Parathyroid adenoma (tissue), 2 donors: Measurements from ENCODE around the gene WFDC6.
"Not testable (repeated sequence)": the region's sequence is repeated elsewhere in the genome, so short reads cannot be mapped to it uniquely, and the experiment has no call there.

Experiments
- H2AFZ ChIP-seq: fragments of 300-600 bp; sonication (generic); one replicate; pipeline ENCODE4 v1.7.0; 2017; ENCODE audit warnings: antibody characterized with exemption, mild to moderate bottlenecking
- H3K27ac ChIP-seq: fragments of 300-600 bp; sonication (generic); one replicate; pipeline ENCODE4 v1.7.0; 2017
- H3K27me3 ChIP-seq: fragments of 300-600 bp; sonication (generic); one replicate; pipeline ENCODE4 v1.7.0; 2017; ENCODE audit warnings: low read length; ENCODE audit not compliant: control insufficient read depth, insufficient read depth
- H3K36me3 ChIP-seq: fragments of 300-600 bp; sonication (generic); one replicate; pipeline ENCODE4 v1.7.0; 2017; ENCODE audit warnings: low read length; ENCODE audit not compliant: control insufficient read depth, insufficient read depth
- H3K4me1 ChIP-seq: fragments of 300-600 bp; sonication (generic); one replicate; pipeline ENCODE4 v1.7.0; 2017; ENCODE audit warnings: control low read depth
- H3K4me2 ChIP-seq: fragments of 300-600 bp; sonication (generic); one replicate; pipeline ENCODE4 v1.7.0; 2017; ENCODE audit warnings: low read length
- H3K4me3 ChIP-seq: fragments of 300-600 bp; sonication (generic); one replicate; pipeline ENCODE4 v1.7.0; 2017; ENCODE audit warnings: low read depth, low read length
- H3K79me2 ChIP-seq: fragments of 300-600 bp; sonication (generic); one replicate; pipeline ENCODE4 v1.7.0; 2017; ENCODE audit warnings: control low read depth
- H3K9ac ChIP-seq: fragments of 300-600 bp; sonication (generic); one replicate; pipeline ENCODE4 v1.7.0; 2017; ENCODE audit warnings: mild to moderate bottlenecking
- H3K9me3 ChIP-seq: fragments of 300-600 bp; sonication (generic); one replicate; pipeline ENCODE4 v1.7.0; 2017; ENCODE audit warnings: low read length; ENCODE audit not compliant: control insufficient read depth
- TF ChIP-seq, protein P1 (sequence below): fragments of 300-600 bp; sonication (generic); IDR thresholded peaks from one replicate; pipeline ENCODE4 v1.7.0; 2017; ENCODE audit warnings: antibody characterized with exemption, mild to moderate bottlenecking
- donor health status: primary hyperparathyroidism.

WFDC6 gene

GRCh38 chr20:45539382-45539781 is at the start of gene WFDC6:
Gene WFDC6, minus strand, starts transcription at chr20:45539482. Its CDS starts 75 bp downstream, at chr20:45539407.
- TF ChIP-seq, protein P1, sequence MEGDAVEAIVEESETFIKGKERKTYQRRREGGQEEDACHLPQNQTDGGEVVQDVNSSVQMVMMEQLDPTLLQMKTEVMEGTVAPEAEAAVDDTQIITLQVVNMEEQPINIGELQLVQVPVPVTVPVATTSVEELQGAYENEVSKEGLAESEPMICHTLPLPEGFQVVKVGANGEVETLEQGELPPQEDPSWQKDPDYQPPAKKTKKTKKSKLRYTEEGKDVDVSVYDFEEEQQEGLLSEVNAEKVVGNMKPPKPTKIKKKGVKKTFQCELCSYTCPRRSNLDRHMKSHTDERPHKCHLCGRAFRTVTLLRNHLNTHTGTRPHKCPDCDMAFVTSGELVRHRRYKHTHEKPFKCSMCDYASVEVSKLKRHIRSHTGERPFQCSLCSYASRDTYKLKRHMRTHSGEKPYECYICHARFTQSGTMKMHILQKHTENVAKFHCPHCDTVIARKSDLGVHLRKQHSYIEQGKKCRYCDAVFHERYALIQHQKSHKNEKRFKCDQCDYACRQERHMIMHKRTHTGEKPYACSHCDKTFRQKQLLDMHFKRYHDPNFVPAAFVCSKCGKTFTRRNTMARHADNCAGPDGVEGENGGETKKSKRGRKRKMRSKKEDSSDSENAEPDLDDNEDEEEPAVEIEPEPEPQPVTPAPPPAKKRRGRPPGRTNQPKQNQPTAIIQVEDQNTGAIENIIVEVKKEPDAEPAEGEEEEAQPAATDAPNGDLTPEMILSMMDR: no peak
- no peaks in the 10 kb centered on the region for H3K79me2 ChIP-seq
- H3K27me3 ChIP-seq: no peaks in the 10 kb centered on the region

GRCh38 chr20:45588800-45589199 is 49.5 kb upstream of the WFDC6 start:
- no peaks in the 10 kb centered on the region for H3K79me2 ChIP-seq
- TF ChIP-seq, protein P1: no peak
- H3K9me3 ChIP-seq: no peaks in the 10 kb centered on the region

More at GRCh38 chr20:45539382-45539781, at the start of gene WFDC6:
- Histone ChIP-seq H3K4me1 (no peaks in the 10 kb centered on the region), H3K4me3 (no peak within 1 kb of the TSS), H3K4me2 (no peak within 1 kb of the TSS), H3K27ac (no peak within 1 kb of the TSS), H3K9me3 (no peaks in the 10 kb centered on the region), H2AFZ (no peak within 1 kb of the TSS), H3K9ac (no peak within 1 kb of the TSS), H3K36me3 (no peaks in the 10 kb centered on the region)

GRCh38 chr20:45585986-45586385 is 46.7 kb upstream of the WFDC6 start:
- not testable (repeated sequence) for H2AFZ ChIP-seq, H3K9ac ChIP-seq, H3K36me3 ChIP-seq, H3K27me3 ChIP-seq, H3K4me1 ChIP-seq, H3K9me3 ChIP-seq, H3K4me3 ChIP-seq, H3K79me2 ChIP-seq, H3K27ac ChIP-seq, H3K4me2 ChIP-seq

More at GRCh38 chr20:45588800-45589199, 49.5 kb upstream of the WFDC6 start:
- Histone ChIP-seq H3K4me1 (no peaks in the 10 kb centered on the region), H3K9ac (no peak overlapping the region), H3K27me3 (no peaks in the 10 kb centered on the region), H3K4me2 (no peak overlapping the region), H2AFZ (no peak overlapping the region), H3K4me3 (no peak overlapping the region), H3K27ac (no peak overlapping the region), H3K36me3 (no peaks in the 10 kb centered on the region)

- H3K4me2 ChIP-seq, H2AFZ ChIP-seq, H3K4me1 ChIP-seq, H3K4me3 ChIP-seq, H3K9ac ChIP-seq, H3K27ac ChIP-seq, H3K27me3 ChIP-seq, H3K36me3 ChIP-seq, H3K79me2 ChIP-seq, H3K9me3 ChIP-seq: not testable (repeated sequence)
Measured at GRCh38 chr20:45584294-45584693, 45.0 kb upstream of the WFDC6 start.

- H3K36me3 ChIP-seq: no peaks in the 10 kb centered on the region
- no peak overlapping the region for H3K9ac ChIP-seq
- H2AFZ ChIP-seq: no peak overlapping the region
- TF ChIP-seq, protein P1: no peak
- H3K79me2 ChIP-seq: no peaks in the 10 kb centered on the region
- no peak overlapping the region for H3K27ac ChIP-seq
- H3K27me3 ChIP-seq: no peaks in the 10 kb centered on the region
- H3K4me2 ChIP-seq: no peak overlapping the region
- H3K9me3 ChIP-seq: no peaks in the 10 kb centered on the region
- H3K4me3 ChIP-seq: no peak overlapping the region
- H3K4me1 ChIP-seq: no peaks in the 10 kb centered on the region
Measured at GRCh38 chr20:45583502-45583901, 44.2 kb upstream of the WFDC6 start.

DNA sequence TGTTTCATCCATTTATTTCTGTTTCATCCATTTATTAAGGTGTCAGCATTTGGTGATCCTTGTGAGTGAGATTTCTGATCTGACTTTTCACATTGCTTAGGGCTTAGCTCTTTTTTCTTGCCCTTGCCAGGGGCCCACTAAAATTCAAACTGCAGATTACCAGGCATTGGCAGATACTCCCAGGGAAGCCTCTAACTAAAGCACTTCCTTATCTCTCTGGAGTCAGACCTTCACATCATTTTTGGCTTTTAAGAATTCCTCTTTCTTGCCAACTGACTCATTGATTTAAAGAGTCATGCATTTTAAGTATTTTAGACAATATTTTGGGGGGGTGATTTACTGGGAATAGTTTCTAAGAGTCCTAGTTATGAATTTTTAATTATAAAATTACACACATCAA is 42.4 kb upstream of the WFDC6 start:
- H3K79me2 ChIP-seq: no peaks in the 10 kb centered on the region
- H3K36me3 ChIP-seq: no peaks in the 10 kb centered on the region
- H3K4me3 ChIP-seq: no peak overlapping the region
- no peaks in the 10 kb centered on the region for H3K4me1 ChIP-seq
- H3K27me3 ChIP-seq: no peaks in the 10 kb centered on the region
- H3K9ac ChIP-seq: no peak overlapping the region
- no peak overlapping the region for H3K4me2 ChIP-seq
- TF ChIP-seq, protein P1: no peak
- H3K9me3 ChIP-seq: no peaks in the 10 kb centered on the region
- H3K27ac ChIP-seq: no peak overlapping the region
- H2AFZ ChIP-seq: no peak overlapping the region
